Neuronal stem cell (in vitro differentiated cells): ENCODE measurements around the gene RIN3.

Source experiments
- DNase-seq: peaks from one replicate; pipeline ENCODE4 v3.0.0-alpha.2; 2013; ENCODE audit warnings: low spot score
- H2AFZ ChIP-seq: one replicate; pipeline ENCODE4 v1.6.1; 2013; ENCODE audit warnings: mild to moderate bottlenecking, low read length, inconsistent platforms
- H2AK5ac ChIP-seq: 2 replicates; pipeline ENCODE4 v1.6.1; 2013; ENCODE audit warnings: low read depth, mild to moderate bottlenecking, inconsistent platforms, low read length, moderate library complexity, mixed read lengths
- H2BK120ac ChIP-seq: 2 replicates; pipeline ENCODE4 v1.6.1; 2013; ENCODE audit warnings: low read depth, mild to moderate bottlenecking, inconsistent platforms, low read length, moderate library complexity, mixed read lengths
- H2BK12ac ChIP-seq: one replicate; pipeline ENCODE4 v1.6.1; 2013; ENCODE audit warnings: low read length, inconsistent platforms
- H2BK15ac ChIP-seq: 2 replicates; pipeline ENCODE4 v1.6.1; 2013; ENCODE audit warnings: mild to moderate bottlenecking, low read length, inconsistent platforms, mixed read lengths
- H2BK5ac ChIP-seq: one replicate; pipeline ENCODE4 v1.6.1; 2013; ENCODE audit warnings: inconsistent platforms, mild to moderate bottlenecking, low read length, moderate library complexity
- H3K14ac ChIP-seq: one replicate; pipeline ENCODE4 v1.6.1; 2013; ENCODE audit warnings: low read length, inconsistent platforms
- H3K18ac ChIP-seq: 2 replicates; pipeline ENCODE4 v1.6.1; 2013; ENCODE audit warnings: low read length, inconsistent platforms
- H3K23ac ChIP-seq: 2 replicates; pipeline ENCODE4 v1.6.1; 2013; ENCODE audit warnings: low read depth, mild to moderate bottlenecking, mixed read lengths, low read length, inconsistent platforms; ENCODE audit not compliant: poor library complexity
- H3K27ac ChIP-seq: replicated peaks from 3 replicates; pipeline ENCODE4 v1.5.1; 2013; ENCODE audit warnings: low read length, inconsistent platforms
- H3K27me3 ChIP-seq, 3 experiments: 2 replicates each; pipeline ENCODE4 v1.6.1; 2013; ENCODE audit warnings: low read length in 3 of 3, mild to moderate bottlenecking in 2 of 3, inconsistent platforms in 1 of 3, low read depth in 1 of 3, mixed read lengths in 1 of 3, moderate library complexity in 1 of 3; ENCODE audit not compliant: control insufficient read depth in 3 of 3, insufficient read depth in 3 of 3
- H3K36me3 ChIP-seq, 2 donors: replicated peaks in 1 of 2; 2 replicates each; pipeline ENCODE4 v1.6.1; 2013; ENCODE audit warnings: low read length in 2 of 2; ENCODE audit not compliant: control insufficient read depth in 2 of 2, insufficient read depth in 2 of 2
- H3K4ac ChIP-seq: 2 replicates; pipeline ENCODE4 v1.6.1; 2013; ENCODE audit warnings: inconsistent platforms, mild to moderate bottlenecking, low read length, moderate library complexity
- H3K4me1 ChIP-seq, 2 donors: 1 replicate in 1 of 2; 2 replicates in 1 of 2; pipeline ENCODE4 v1.6.1; 2013; ENCODE audit warnings: low read length in 2 of 2, low read depth in 1 of 2; ENCODE audit not compliant: control insufficient read depth in 2 of 2, insufficient read depth in 1 of 2
- H3K4me2 ChIP-seq: one replicate; pipeline ENCODE4 v1.6.1; 2013; ENCODE audit warnings: mild to moderate bottlenecking, low read length, inconsistent platforms; ENCODE audit not compliant: insufficient read depth, poor library complexity, severe bottlenecking
- H3K4me3 ChIP-seq, 2 donors: 2 replicates each; pipeline ENCODE4 v1.5.1; 2013; ENCODE audit warnings: low read length in 2 of 2, mild to moderate bottlenecking in 2 of 2, inconsistent platforms in 1 of 2, moderate library complexity in 1 of 2
- H3K79me1 ChIP-seq: one replicate; pipeline ENCODE4 v1.6.1; 2013; ENCODE audit warnings: low read depth, mild to moderate bottlenecking, inconsistent platforms, low read length, moderate library complexity
- H3K9ac ChIP-seq: one replicate; pipeline ENCODE4 v1.6.1; 2013; ENCODE audit warnings: mild to moderate bottlenecking, low read depth, low read length, inconsistent platforms; ENCODE audit not compliant: poor library complexity
- H3K9me3 ChIP-seq, 2 donors: replicated peaks in 1 of 2; 2 replicates each; pipeline versions ENCODE3 to v1.6.1; 2013; ENCODE audit warnings: low read length in 2 of 2, mild to moderate bottlenecking in 2 of 2, inconsistent platforms in 1 of 2, low read depth in 1 of 2, mixed read lengths in 1 of 2, moderate library complexity in 1 of 2; ENCODE audit not compliant: control insufficient read depth in 2 of 2, insufficient read depth in 1 of 2
- H4K8ac ChIP-seq: one replicate; pipeline ENCODE4 v1.6.1; 2013; ENCODE audit warnings: low read depth, mild to moderate bottlenecking, inconsistent platforms, low read length, moderate library complexity
- H4K91ac ChIP-seq: one replicate; pipeline ENCODE4 v1.6.1; 2013; ENCODE audit warnings: low read length, low read depth, mild to moderate bottlenecking, inconsistent platforms; ENCODE audit not compliant: poor library complexity
- WGBS, 2 donors: extraction: QIAGEN DNeasy Blood & Tissue Kit; methylation state at CpG; one replicate each; pipeline ENCODE4 v1.1.7; 2013; ENCODE audit warnings: missing lambda C conversion rate in 2 of 2, mixed read lengths in 1 of 2; ENCODE audit not compliant: insufficient read length in 2 of 2, insufficient replicate concordance in 1 of 2; ENCODE audit errors: extremely low coverage in 2 of 2; 5-methylcytosine and 5-hydroxymethylcytosine counted together

The RIN3 gene

DNA sequence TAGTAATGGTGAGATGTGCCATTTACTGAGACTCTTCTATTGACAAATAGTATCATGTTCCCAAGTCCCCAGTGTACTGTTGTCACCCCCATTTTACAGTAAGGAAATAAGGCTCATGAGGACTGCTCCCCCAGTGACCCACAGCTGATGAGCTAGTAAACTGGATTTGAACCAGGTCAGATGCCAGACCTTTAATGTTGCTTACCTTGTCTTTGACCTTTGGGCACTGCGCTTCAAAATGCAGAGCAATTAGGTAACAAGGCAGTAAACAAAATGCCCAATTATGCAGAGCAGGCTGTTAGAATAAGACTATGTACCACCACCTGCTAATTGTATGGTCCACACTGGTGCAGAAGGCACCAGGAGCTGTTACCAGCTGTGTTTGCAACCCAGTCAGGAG, 38.5 kb upstream of the RIN3 start:
- Histone ChIP-seq H3K4me2 (no peak overlapping the region), H3K36me3 (no peaks in the 10 kb centered on the region), H3K27me3 (peaks cover 0 to 4% (median 0%) of the 10 kb centered on the region in 3 experiments), H3K23ac (no peak overlapping the region), H2BK12ac (no peak overlapping the region), H3K9ac (no peak overlapping the region), H3K4me3 (no peak overlapping the region), H2BK15ac (no peak overlapping the region), H3K4ac (no peak overlapping the region), H3K27ac (no peak overlapping the region), H2AFZ (no peak overlapping the region), H3K4me1 (no peaks in the 10 kb centered on the region), H3K9me3 (no peaks in the 10 kb centered on the region), H2BK120ac (no peak overlapping the region), H3K18ac (no peak overlapping the region), H3K79me1 (no peaks in the 10 kb centered on the region), H4K8ac (no peak overlapping the region), H4K91ac (no peak overlapping the region), H2BK5ac (no peak overlapping the region), H3K14ac (no peak overlapping the region), H2AK5ac (no peak overlapping the region)
- DNase-seq: no peak
- WGBS, 2 donors: no CpG with 5 or more reads among the region's 1 CpG

DNA sequence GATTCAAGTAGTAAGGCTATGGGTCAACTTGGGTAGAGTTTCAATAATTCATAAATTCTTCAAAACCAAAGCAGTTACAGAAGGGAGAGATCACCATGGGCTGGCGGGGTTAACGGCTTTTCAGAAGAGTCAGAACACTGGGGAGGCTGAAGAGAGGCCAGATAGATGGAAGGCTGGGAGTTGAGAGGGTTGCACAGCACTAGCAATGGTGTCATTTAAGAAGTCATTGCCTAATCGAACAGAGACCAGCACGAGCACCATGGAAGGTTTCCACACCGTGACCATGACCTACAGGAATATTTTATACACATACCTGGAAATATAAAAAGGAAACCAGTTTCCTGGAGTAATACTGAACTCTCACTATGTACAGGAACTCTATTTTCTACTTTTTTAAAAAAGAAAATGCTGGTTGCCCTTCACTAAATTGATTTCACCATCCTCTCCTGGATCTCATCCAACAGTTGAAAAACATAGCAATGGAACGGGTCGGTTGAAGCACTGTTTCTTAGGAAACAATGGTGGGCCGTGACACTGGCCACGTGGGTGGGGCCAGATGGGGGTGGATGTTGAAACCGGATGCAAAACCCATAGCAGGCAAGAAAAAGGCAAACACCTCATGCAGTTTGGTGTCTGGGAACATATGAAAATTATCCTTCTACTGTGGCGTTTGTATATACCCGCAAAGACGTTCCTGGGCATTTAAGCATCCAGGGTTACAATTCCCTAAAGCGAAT, 38.0 kb upstream of the RIN3 start:
- H4K8ac ChIP-seq: no peak overlapping the region
- peaks cover 0 to 4% (median 0%) of the 10 kb centered on the region in 3 experiments for H3K27me3 ChIP-seq
- H3K4me3 ChIP-seq: no peak overlapping the region
- H3K23ac ChIP-seq: no peak overlapping the region
- no peak for DNase-seq
- H3K36me3 ChIP-seq: no peaks in the 10 kb centered on the region
- H3K4ac ChIP-seq: no peak overlapping the region
- H3K9ac ChIP-seq: no peak overlapping the region
- no peak overlapping the region for H2AFZ ChIP-seq
- no peaks in the 10 kb centered on the region for H3K79me1 ChIP-seq
- no peak overlapping the region for H3K18ac ChIP-seq
- no peaks in the 10 kb centered on the region for H3K4me1 ChIP-seq
- H2BK12ac ChIP-seq: no peak overlapping the region
- no peak overlapping the region for H4K91ac ChIP-seq
- H2BK5ac ChIP-seq: no peak overlapping the region
- H3K4me2 ChIP-seq: no peak overlapping the region
- no peak overlapping the region for H2BK15ac ChIP-seq
- no peaks in the 10 kb centered on the region for H3K9me3 ChIP-seq
- no peak overlapping the region for H2BK120ac ChIP-seq
- H3K27ac ChIP-seq: no peak overlapping the region
- WGBS, 2 donors: no CpG with 5 or more reads among the region's 14 CpGs
- no peak overlapping the region for H2AK5ac ChIP-seq
- H3K14ac ChIP-seq: no peak overlapping the region

DNA sequence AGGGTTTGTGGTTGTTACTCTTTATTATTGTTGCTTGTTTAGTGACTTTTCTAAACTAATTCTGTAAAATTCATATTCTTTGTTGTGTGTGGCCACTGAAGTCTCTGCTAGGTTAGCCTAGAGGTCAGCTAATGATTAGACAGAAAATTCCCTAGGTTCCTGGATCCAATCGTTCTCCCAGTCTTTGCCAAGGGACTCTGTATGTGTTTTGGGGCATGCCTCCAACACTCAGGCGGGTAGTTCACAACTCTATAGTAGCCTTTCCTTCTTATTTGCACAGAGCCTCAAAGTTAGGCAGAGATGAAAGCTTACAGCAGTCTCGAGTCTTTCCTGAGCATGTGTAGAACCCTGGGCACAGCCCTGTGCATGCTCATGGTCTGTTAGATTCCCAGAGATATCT, 32.7 kb upstream of the RIN3 start:
- H3K36me3 ChIP-seq: no peaks in the 10 kb centered on the region
- H3K4me3 ChIP-seq: no peak overlapping the region
- H3K79me1 ChIP-seq: no peaks in the 10 kb centered on the region
- H4K91ac ChIP-seq: no peak overlapping the region
- no peaks in the 10 kb centered on the region for H3K9me3 ChIP-seq
- H2BK15ac ChIP-seq: no peak overlapping the region
- no peak overlapping the region for H3K9ac ChIP-seq
- H2AFZ ChIP-seq: no peak overlapping the region
- H4K8ac ChIP-seq: no peak overlapping the region
- WGBS, 2 donors: no CpG with 5 or more reads among the region's 3 CpGs
- H3K23ac ChIP-seq: no peak overlapping the region
- H2BK120ac ChIP-seq: no peak overlapping the region
- H2AK5ac ChIP-seq: no peak overlapping the region
- H2BK12ac ChIP-seq: no peak overlapping the region
- no peaks in the 10 kb centered on the region for H3K4me1 ChIP-seq
- no peak overlapping the region for H3K27ac ChIP-seq
- H3K18ac ChIP-seq: no peak overlapping the region
- H3K14ac ChIP-seq: no peak overlapping the region
- peaks cover 0 to 9% (median 0%) of the 10 kb centered on the region in 3 experiments for H3K27me3 ChIP-seq
- DNase-seq: no peak
- no peak overlapping the region for H3K4ac ChIP-seq
- H3K4me2 ChIP-seq: no peak overlapping the region
- H2BK5ac ChIP-seq: no peak overlapping the region

DNA sequence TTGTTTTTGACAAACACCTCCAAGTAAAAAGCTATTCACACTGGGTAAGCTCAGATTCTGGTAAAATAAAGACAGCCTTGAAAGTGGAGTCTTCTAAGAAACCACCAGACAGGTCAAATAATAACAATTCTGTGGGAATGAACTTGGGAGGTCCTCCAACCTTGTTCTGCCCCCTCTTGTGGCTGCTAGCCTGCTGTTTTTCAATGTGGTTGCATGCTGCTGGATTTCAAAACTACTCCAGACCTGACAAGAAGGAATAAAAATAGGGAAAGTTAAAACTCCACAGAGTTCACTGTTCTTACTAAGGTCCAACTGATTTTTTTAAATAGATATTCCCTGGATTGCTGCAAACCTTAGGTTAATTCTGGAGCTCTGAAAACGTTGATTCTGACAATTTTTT, 32.2 kb upstream of the RIN3 start:
- no peak for DNase-seq
- Histone ChIP-seq H4K8ac (no peak overlapping the region), H3K27me3 (peaks cover 0 to 10% (median 0%) of the 10 kb centered on the region in 3 experiments), H2AK5ac (no peak overlapping the region), H3K4ac (no peak overlapping the region), H3K9me3 (no peaks in the 10 kb centered on the region), H3K4me3 (no peak overlapping the region), H3K4me1 (no peaks in the 10 kb centered on the region), H3K79me1 (no peaks in the 10 kb centered on the region), H3K4me2 (no peak overlapping the region), H3K9ac (no peak overlapping the region), H4K91ac (no peak overlapping the region), H2BK120ac (no peak overlapping the region), H3K23ac (no peak overlapping the region), H2BK15ac (no peak overlapping the region), H2BK5ac (no peak overlapping the region), H3K18ac (no peak overlapping the region), H3K27ac (no peak overlapping the region), H2BK12ac (no peak overlapping the region), H2AFZ (no peak overlapping the region), H3K14ac (no peak overlapping the region), H3K36me3 (no peaks in the 10 kb centered on the region)
- no CpG with 5 or more reads among the region's 1 CpG for WGBS, 2 donors
